HCEC 1CT (cell line): ENCODE measurements around the gene ADCY2.

Experiments used
- DNase-seq: peaks from one replicate; pipeline ENCODE4 v3.0.0-alpha.2; 2017

Gene ADCY2

GRCh38 chr5:7754490-7754889 is 358.6 kb downstream of the ADCY2 start:
- DNase-seq: no peak

GRCh38 chr5:7754997-7755596 is 359.2 kb downstream of the ADCY2 start:
- DNase-seq: no peak

- DNase-seq: no peak
Measured at GRCh38 chr5:7755958-7756357, 360.0 kb downstream of the ADCY2 start.

- DNase-seq: no peak
Measured at GRCh38 chr5:7756453-7756852, 360.5 kb downstream of the ADCY2 start.

- DNase-seq: no peak
Measured at GRCh38 chr5:7759257-7759871, 363.4 kb downstream of the ADCY2 start.

GRCh38 chr5:7759951-7760580 is 364.1 kb downstream of the ADCY2 start:
- DNase-seq: no peak

- no peak for DNase-seq
Measured at GRCh38 chr5:7762267-7762666, 366.3 kb downstream of the ADCY2 start.

- no peak for DNase-seq
Measured at GRCh38 chr5:7763621-7764072, 367.7 kb downstream of the ADCY2 start.

- no peak for DNase-seq
Measured at GRCh38 chr5:7764452-7764851, 368.5 kb downstream of the ADCY2 start.

GRCh38 chr5:7770436-7770835 is 374.5 kb downstream of the ADCY2 start:
- no peak for DNase-seq

GRCh38 chr5:7772141-7772540 is 376.2 kb downstream of the ADCY2 start:
- DNase-seq: no peak

GRCh38 chr5:7773178-7773577 is 377.2 kb downstream of the ADCY2 start:
- DNase-seq: no peak

- DNase-seq: no peak
Measured at GRCh38 chr5:7776442-7776841, 380.5 kb downstream of the ADCY2 start.

- DNase-seq: no peak
Measured at GRCh38 chr5:7779019-7780005, 383.4 kb downstream of the ADCY2 start.

GRCh38 chr5:7781899-7782298 is 386.0 kb downstream of the ADCY2 start:
- DNase-seq: no peak

- no peak for DNase-seq
Measured at GRCh38 chr5:7784683-7785380, 388.9 kb downstream of the ADCY2 start.

GRCh38 chr5:7787770-7788169 is 391.8 kb downstream of the ADCY2 start:
- DNase-seq: no peak

- DNase-seq: no peak
Measured at GRCh38 chr5:7789567-7789966, 393.6 kb downstream of the ADCY2 start.

- no peak for DNase-seq
Measured at GRCh38 chr5:7793895-7794294, 398.0 kb downstream of the ADCY2 start.

- DNase-seq: no peak
Measured at GRCh38 chr5:7794311-7794710, 398.4 kb downstream of the ADCY2 start.

- DNase-seq: no peak
Measured at GRCh38 chr5:7794823-7795222, 398.9 kb downstream of the ADCY2 start.

GRCh38 chr5:7795306-7795705 is 399.4 kb downstream of the ADCY2 start:
- DNase-seq: no peak
